Vagina (tissue), 2 donors: ENCODE data around the gene HSFX4.
"Not testable (repeated sequence)": the region's sequence is repeated elsewhere in the genome, so short reads cannot be mapped to it uniquely, and the experiment has no call there.

Experiments used
- CTCF ChIP-seq, 3 experiments: fragments of 450-650 bp in 2 of 3; fragments of 200-600 bp in 1 of 3; sonication (generic) in 1 of 3; IDR thresholded peaks; one replicate each; pipeline ENCODE4 v1.5.1; 2017 to 2019; ENCODE audit warnings: antibody characterized with exemption in 3 of 3, mild to moderate bottlenecking in 2 of 3, moderate library complexity in 2 of 3
- POLR2A ChIP-seq, 2 donors: fragments of 450-650 bp; IDR thresholded peaks; one replicate each; pipeline ENCODE4 v1.6.1; 2017; ENCODE audit warnings: antibody characterized with exemption in 2 of 2, mild to moderate bottlenecking in 2 of 2, moderate library complexity in 2 of 2
- POLR2AphosphoS5 ChIP-seq, 2 donors: sonication (generic); formaldehyde crosslinking; IDR thresholded peaks; one replicate each; pipeline ENCODE4 v1.9.0; 2017; ENCODE audit warnings: antibody characterized with exemption in 2 of 2, mild to moderate bottlenecking in 2 of 2, low read depth in 1 of 2; ENCODE audit not compliant: insufficient read depth in 1 of 2

GRCh38 chrX:149932150-149932549 is 2.8 kb downstream of the HSFX4 start:
- TF ChIP-seq CTCF (IDR thresholded peaks at IDR 0.05); POLR2A (IDR thresholded peaks at IDR 0.05); POLR2AphosphoS5 (IDR thresholded peaks at IDR 0.05; ENCODE audit: insufficient read depth in 1 of 2, low read depth in 1 of 2): not testable (repeated sequence)
